SK-N-SH treated with all-trans-retinoic acid at 6 μM for 48 hours (cell line): Measurements from ENCODE around the gene WDR77.

ENCODE experiments used
- ATAC-seq: fragments of 200-7000 bp; cut with Tn5 transposase; 3 replicates; pipeline ENCODE4 v1.9.1; 2020; ENCODE audit warnings: mild to moderate bottlenecking, moderate library complexity
- ARNTL ChIP-seq: fragments of 450-650 bp; formaldehyde crosslinking; IDR thresholded peaks from 2 replicates; pipeline ENCODE4 v1.5.0; 2020; ENCODE audit warnings: low read depth, mild to moderate bottlenecking, moderate library complexity, borderline replicate concordance
- BACH2 ChIP-seq: fragments of 250-450 bp; sonication (Bioruptor Pico); IDR thresholded peaks from 2 replicates; pipeline ENCODE4 v1.9.0; 2021; ENCODE audit warnings: mild to moderate bottlenecking, borderline replicate concordance
- CSDC2 ChIP-seq: fragments of 250-450 bp; sonication (Bioruptor Pico); IDR thresholded peaks from 2 replicates; pipeline ENCODE4 v1.5.0; 2020; ENCODE audit warnings: mild to moderate bottlenecking, moderate library complexity
- CSRNP3 ChIP-seq: fragments of 250-450 bp; sonication (Bioruptor Pico); IDR thresholded peaks from 2 replicates; pipeline ENCODE4 v1.5.1; 2021; ENCODE audit warnings: mild to moderate bottlenecking, moderate library complexity
- ESRRG ChIP-seq: fragments of 250-450 bp; sonication (Bioruptor Pico); IDR thresholded peaks from 2 replicates; pipeline ENCODE4 v1.6.1; 2021; ENCODE audit warnings: mild to moderate bottlenecking
- GLIS3 ChIP-seq: fragments of 250-450 bp; sonication (Bioruptor Pico); IDR thresholded peaks from 2 replicates; pipeline ENCODE4 v1.5.0; 2020; ENCODE audit warnings: mild to moderate bottlenecking, moderate library complexity
- ISL1 ChIP-seq: fragments of 250-450 bp; sonication (Bioruptor Pico); IDR thresholded peaks from 2 replicates; pipeline ENCODE4 v2.1.2; 2022; ENCODE audit warnings: mild to moderate bottlenecking, moderate library complexity
- OSR1 ChIP-seq: fragments of 250-450 bp; sonication (Bioruptor Pico); IDR thresholded peaks from 2 replicates; pipeline ENCODE4 v1.8.0; 2022; ENCODE audit warnings: moderate library complexity, mild to moderate bottlenecking, inconsistent platforms
- PATZ1 ChIP-seq: fragments of 250-450 bp; sonication (Bioruptor Pico); IDR thresholded peaks from 2 replicates; pipeline ENCODE4 v1.8.0; 2020; ENCODE audit warnings: mild to moderate bottlenecking, moderate library complexity, borderline replicate concordance
- PPARA ChIP-seq: fragments of 250-450 bp; sonication (Bioruptor Pico); IDR thresholded peaks from 2 replicates; pipeline ENCODE4 v1.5.0; 2020; ENCODE audit warnings: mild to moderate bottlenecking, borderline replicate concordance
- RARB ChIP-seq: fragments of 250-450 bp; sonication (Bioruptor Pico); IDR thresholded peaks from 2 replicates; pipeline ENCODE4 v1.8.0; 2021; ENCODE audit warnings: mild to moderate bottlenecking, moderate library complexity
- TCF4 ChIP-seq: fragments of 250-450 bp; sonication (Bioruptor Pico); IDR thresholded peaks from 2 replicates; pipeline ENCODE4 v1.8.0; 2021; ENCODE audit warnings: mild to moderate bottlenecking, moderate library complexity, borderline replicate concordance
- TOX ChIP-seq: fragments of 250-450 bp; sonication (Bioruptor Pico); IDR thresholded peaks from 2 replicates; pipeline ENCODE4 v1.8.0; 2021; ENCODE audit warnings: mild to moderate bottlenecking, moderate library complexity, borderline replicate concordance
- ZC3H10 ChIP-seq: fragments of 250-450 bp; sonication (Bioruptor Pico); IDR thresholded peaks from 2 replicates; pipeline ENCODE4 v1.5.1; 2021; ENCODE audit warnings: mild to moderate bottlenecking, moderate library complexity
- ZFP3 ChIP-seq: fragments of 250-450 bp; sonication (Bioruptor Pico); IDR thresholded peaks from 2 replicates; pipeline ENCODE4 v1.5.0; 2020; ENCODE audit warnings: mild to moderate bottlenecking, moderate library complexity
- ZFP30 ChIP-seq: fragments of 450-650 bp; formaldehyde crosslinking; IDR thresholded peaks from 2 replicates; pipeline ENCODE4 v1.5.0; 2022; ENCODE audit warnings: mild to moderate bottlenecking, moderate library complexity
- ZNF565 ChIP-seq: fragments of 450-650 bp; formaldehyde crosslinking; conservative IDR thresholded peaks from 2 replicates; pipeline ENCODE4 v1.5.0; 2020; ENCODE audit warnings: low read depth, mild to moderate bottlenecking, moderate library complexity
- ZNF70 ChIP-seq: fragments of 450-650 bp; formaldehyde crosslinking; IDR thresholded peaks from 2 replicates; pipeline ENCODE4 v1.5.0; 2020; ENCODE audit warnings: mild to moderate bottlenecking, moderate library complexity
- ZNF8 ChIP-seq: fragments of 450-650 bp; formaldehyde crosslinking; IDR thresholded peaks from 2 replicates; pipeline ENCODE4 v1.5.0; 2020; ENCODE audit warnings: mild to moderate bottlenecking, moderate library complexity
- TF ChIP-seq, protein P1 (sequence below): fragments of 250-450 bp; sonication (Bioruptor Pico); IDR thresholded peaks from 2 replicates; pipeline ENCODE4 v1.8.0; 2021; ENCODE audit warnings: low read depth, mild to moderate bottlenecking, moderate library complexity, borderline replicate concordance

Gene WDR77

DNA sequence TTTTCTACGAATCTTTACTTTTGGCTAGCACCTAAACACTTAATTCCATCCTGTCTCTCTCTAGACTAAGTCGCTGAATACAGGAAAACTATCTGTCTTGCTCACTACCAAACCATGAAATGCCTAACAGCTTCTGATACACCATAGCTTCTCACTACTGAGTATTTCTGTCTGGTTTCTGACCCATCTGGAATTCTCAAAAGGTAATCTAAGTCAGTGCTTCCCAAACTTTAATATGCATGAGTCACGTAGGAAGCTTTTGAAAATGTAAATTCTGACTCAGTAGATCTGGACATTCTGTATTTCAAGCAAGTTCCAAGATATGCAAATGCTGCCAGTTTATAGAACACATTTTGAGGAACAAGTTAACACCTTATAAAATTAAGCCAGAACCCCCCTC is 12.3 kb downstream of the WDR77 start (continued):
- TF ChIP-seq, protein P1, sequence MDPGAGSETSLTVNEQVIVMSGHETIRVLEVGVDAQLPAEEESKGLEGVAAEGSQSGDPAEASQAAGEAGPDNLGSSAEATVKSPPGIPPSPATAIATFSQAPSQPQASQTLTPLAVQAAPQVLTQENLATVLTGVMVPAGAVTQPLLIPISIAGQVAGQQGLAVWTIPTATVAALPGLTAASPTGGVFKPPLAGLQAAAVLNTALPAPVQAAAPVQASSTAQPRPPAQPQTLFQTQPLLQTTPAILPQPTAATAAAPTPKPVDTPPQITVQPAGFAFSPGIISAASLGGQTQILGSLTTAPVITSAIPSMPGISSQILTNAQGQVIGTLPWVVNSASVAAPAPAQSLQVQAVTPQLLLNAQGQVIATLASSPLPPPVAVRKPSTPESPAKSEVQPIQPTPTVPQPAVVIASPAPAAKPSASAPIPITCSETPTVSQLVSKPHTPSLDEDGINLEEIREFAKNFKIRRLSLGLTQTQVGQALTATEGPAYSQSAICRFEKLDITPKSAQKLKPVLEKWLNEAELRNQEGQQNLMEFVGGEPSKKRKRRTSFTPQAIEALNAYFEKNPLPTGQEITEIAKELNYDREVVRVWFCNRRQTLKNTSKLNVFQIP (CRISPR knock-in tag) = no peak
- no peak for TF ChIP-seq ZFP3

- no peak for ATAC-seq
- TF ChIP-seq RARB (CRISPR knock-in tag) = no peak
- no peak for TF ChIP-seq ZNF70 (CRISPR knock-in tag)
- TF ChIP-seq ESRRG = no peak
- no peak for TF ChIP-seq GLIS3 (CRISPR knock-in tag)
- TF ChIP-seq PPARA (CRISPR knock-in tag) = no peak
- no peak for TF ChIP-seq PATZ1 (CRISPR knock-in tag)
- TF ChIP-seq, protein P1 (CRISPR knock-in tag) = no peak
- no peak for TF ChIP-seq ZC3H10 (CRISPR knock-in tag)
Measured at GRCh38 chr1:111424281-111424680, 24.8 kb downstream of the WDR77 start.

- no peak for TF ChIP-seq PPARA (CRISPR knock-in tag)
- TF ChIP-seq OSR1 (CRISPR knock-in tag) = no peak
- TF ChIP-seq CSDC2 (CRISPR knock-in tag) = no peak
- no peak for TF ChIP-seq ZNF70 (CRISPR knock-in tag)
- TF ChIP-seq, all 23 proteins: peak for 0
- no peak for ATAC-seq
Measured at GRCh38 chr1:111422546-111423391, 26.3 kb downstream of the WDR77 start.

GRCh38 chr1:111420377-111420776 is 28.7 kb downstream of the WDR77 start:
- no peak for TF ChIP-seq ESRRG
- TF ChIP-seq ZNF70 (CRISPR knock-in tag) = no peak
- no peak for TF ChIP-seq ZNF565 (CRISPR knock-in tag)
- no peak for TF ChIP-seq BACH2 (CRISPR knock-in tag)
- TF ChIP-seq ZC3H10 (CRISPR knock-in tag) = no peak
- no peak for TF ChIP-seq GLIS3 (CRISPR knock-in tag)
- no peak for TF ChIP-seq ISL1 (CRISPR knock-in tag)
- TF ChIP-seq ARNTL = no peak
- TF ChIP-seq OSR1 (CRISPR knock-in tag) = no peak
- TF ChIP-seq TCF4 (CRISPR knock-in tag) = no peak
- TF ChIP-seq, protein P1 (CRISPR knock-in tag) = no peak
- ATAC-seq = no peak

DNA sequence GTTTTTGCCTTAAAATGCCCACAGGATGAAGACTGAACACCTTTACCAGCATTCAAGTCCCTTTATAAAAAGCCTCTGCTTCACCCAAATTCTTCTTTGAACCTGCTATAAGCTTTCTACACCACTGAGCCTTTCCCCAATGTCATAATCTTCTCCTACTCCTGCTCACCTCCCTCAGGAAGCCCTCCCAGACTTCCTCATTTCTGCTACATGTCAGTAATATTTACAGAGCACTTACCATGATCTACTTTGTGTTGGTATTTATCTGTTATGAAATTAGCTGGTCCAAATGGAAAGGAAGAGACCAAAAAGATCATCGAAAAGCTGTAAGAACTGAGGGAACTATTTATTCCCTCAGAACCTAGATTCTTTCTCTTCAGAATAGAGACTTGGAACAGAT is 30.0 kb downstream of the WDR77 start:
- no peak for ATAC-seq
- TF ChIP-seq ESRRG (no peak), ZFP30 (CRISPR knock-in tag) (no peak), PATZ1 (CRISPR knock-in tag) (no peak), CSDC2 (CRISPR knock-in tag) (no peak), TOX (CRISPR knock-in tag) (no peak), CSRNP3 (no peak), ZFP3 (no peak), ISL1 (CRISPR knock-in tag) (no peak), ZNF8 (CRISPR knock-in tag) (no peak), PPARA (CRISPR knock-in tag) (no peak)
- TF ChIP-seq, protein P1 (CRISPR knock-in tag) = no peak
